ENCODE data around the gene TFB1M. TPM values are rescaled to one million over a fixed set of nuclear protein-coding genes. Genes with fewer than 3 reads are reported as not detected.
"Not testable (repeated sequence)": the region's sequence is repeated elsewhere in the genome, so short reads cannot be mapped to it uniquely, and the experiment has no call there.

TFB1M gene
- total RNA-seq, 1 donor from 2014 or later, result 24.1 TPM

- Histone ChIP-seq H3K4me1 (peaks cover 9% of the 10 kb centered on the region), H3K4me2 (no peak overlapping the region), H3K36me3 (no peaks in the 10 kb centered on the region), H3K27me3 (no peaks in the 10 kb centered on the region), H3K9me3 (ENCODE audit: low read depth) (no peaks in the 10 kb centered on the region), H3K9ac (no peak overlapping the region), H3F3A (ENCODE audit: low read depth) (peaks cover 4% of the 10 kb centered on the region), H3K4me3 (no peak overlapping the region), H4K20me1 (ENCODE audit: low read depth) (no peaks in the 10 kb centered on the region), H3K79me2 (ENCODE audit: low read depth) (no peaks in the 10 kb centered on the region), H3K27ac (no peak overlapping the region), H2AFZ (replicated peaks) (no peak overlapping the region)
- peaks cover 7% of the 10 kb centered on the region for H3K27me3 Mint-ChIP-seq (ENCODE audit: insufficient read depth, low read depth)
- peaks cover 41% of the 10 kb centered on the region for H3K36me3 Mint-ChIP-seq
- H3K4me1 Mint-ChIP-seq, result peaks cover under 1% of the 10 kb centered on the region
- no peak overlapping the region for H3K27ac Mint-ChIP-seq
- H3K9me3 Mint-ChIP-seq, result peaks cover 16% of the 10 kb centered on the region
- H3K4me3 Mint-ChIP-seq, result no peak overlapping the region
- TF ChIP-seq EZH2 (IDR thresholded peaks at IDR 0.05), result no peak
- no peak for TF ChIP-seq EZH2phosphoT487 (IDR thresholded peaks at IDR 0.05)
- no peak for TF ChIP-seq CTCF (IDR thresholded peaks at IDR 0.05)
- DNase-seq (ENCODE audit: low spot score), result no peak
Measured at GRCh38 chr6:155232848-155233247, 81.4 kb downstream of the TFB1M start.

- not testable (repeated sequence) for H2AFZ ChIP-seq (replicated peaks); H3K4me2 ChIP-seq; H3K9me3 ChIP-seq (ENCODE audit: low read depth); H3K9me3 Mint-ChIP-seq; H3K4me3 ChIP-seq; DNase-seq (ENCODE audit: low spot score); H3K27ac Mint-ChIP-seq; H3K36me3 ChIP-seq; H3K27ac ChIP-seq; H3K27me3 Mint-ChIP-seq (ENCODE audit: insufficient read depth, low read depth); H4K20me1 ChIP-seq (ENCODE audit: low read depth); H3K27me3 ChIP-seq; H3K79me2 ChIP-seq (ENCODE audit: low read depth); H3K9ac ChIP-seq; H3K4me3 Mint-ChIP-seq
- H3K4me1 ChIP-seq, result peaks cover 28% of the 10 kb centered on the region
- H3F3A ChIP-seq (ENCODE audit: low read depth), result peaks cover 22% of the 10 kb centered on the region
- Mint-ChIP-seq H3K36me3 (peaks cover 37% of the 10 kb centered on the region), H3K4me1 (peaks cover 15% of the 10 kb centered on the region)
Measured at GRCh38 chr6:155230975-155231374, 83.3 kb downstream of the TFB1M start.

GRCh38 chr6:155228546-155229166 lies 85.6 kb downstream of the TFB1M start:
- Mint-ChIP-seq H3K27me3 (ENCODE audit: insufficient read depth, low read depth) (peaks cover 2% of the 10 kb centered on the region), H3K9me3 (peaks cover 9% of the 10 kb centered on the region), H3K4me1 (peaks cover 21% of the 10 kb centered on the region), H3K36me3 (peaks cover 29% of the 10 kb centered on the region), H3K4me3 (no peak overlapping the region), H3K27ac (no peak overlapping the region)
- no peak overlapping the region for H2AFZ ChIP-seq (replicated peaks)
- no peaks in the 10 kb centered on the region for H3K9me3 ChIP-seq (ENCODE audit: low read depth)
- peaks cover 22% of the 10 kb centered on the region for H3F3A ChIP-seq (ENCODE audit: low read depth)
- no peaks in the 10 kb centered on the region for H3K36me3 ChIP-seq
- H3K4me3 ChIP-seq, result no peak overlapping the region
- H3K27ac ChIP-seq, result no peak overlapping the region
- H3K4me1 ChIP-seq, result peaks cover 33% of the 10 kb centered on the region
- no peaks in the 10 kb centered on the region for H3K27me3 ChIP-seq
- TF ChIP-seq EZH2phosphoT487 (IDR thresholded peaks at IDR 0.05) (no peak), EZH2 (IDR thresholded peaks at IDR 0.05) (no peak), CTCF (IDR thresholded peaks at IDR 0.05) (no peak)
- no peaks in the 10 kb centered on the region for H4K20me1 ChIP-seq (ENCODE audit: low read depth)
- no peak overlapping the region for H3K9ac ChIP-seq
- H3K4me2 ChIP-seq, result no peak overlapping the region
- H3K79me2 ChIP-seq (ENCODE audit: low read depth), result no peaks in the 10 kb centered on the region
- DNase-seq (ENCODE audit: low spot score), result no peak

- peak overlapping the region; percentile 9 for H3K4me3 ChIP-seq
- Mint-ChIP-seq H3K36me3 (peaks cover 27% of the 10 kb centered on the region), H3K27me3 (ENCODE audit: insufficient read depth, low read depth) (peaks cover 2% of the 10 kb centered on the region), H3K27ac (peak overlapping the region; percentile 73), H3K4me1 (peaks cover 27% of the 10 kb centered on the region), H3K9me3 (peaks cover 9% of the 10 kb centered on the region), H3K4me3 (no peak overlapping the region)
- no peak overlapping the region for H3K9ac ChIP-seq
- peaks cover 22% of the 10 kb centered on the region for H3F3A ChIP-seq (ENCODE audit: low read depth)
- no peak overlapping the region for H2AFZ ChIP-seq (replicated peaks)
- no peaks in the 10 kb centered on the region for H4K20me1 ChIP-seq (ENCODE audit: low read depth)
- no peaks in the 10 kb centered on the region for H3K9me3 ChIP-seq (ENCODE audit: low read depth)
- H3K36me3 ChIP-seq, result no peaks in the 10 kb centered on the region
- peak overlapping the region; percentile 22 for H3K4me2 ChIP-seq
- peaks cover 33% of the 10 kb centered on the region for H3K4me1 ChIP-seq
- H3K79me2 ChIP-seq (ENCODE audit: low read depth), result no peaks in the 10 kb centered on the region
- peak overlapping the region; percentile 95 for H3K27ac ChIP-seq
- TF ChIP-seq CTCF (IDR thresholded peaks at IDR 0.05), result no peak
- DNase-seq (ENCODE audit: low spot score), result peak; percentile 76
- H3K27me3 ChIP-seq, result no peaks in the 10 kb centered on the region
Measured at GRCh38 chr6:155227046-155227445, 87.2 kb downstream of the TFB1M start.
